ENCODE measurements around the gene SYNM. TPM values are rescaled to one million over a fixed set of nuclear protein-coding genes. Genes with fewer than 3 reads are reported as not detected.

The SYNM gene
- total RNA-seq, 1 experiment from 2014 or later = 3.3 TPM

DNA sequence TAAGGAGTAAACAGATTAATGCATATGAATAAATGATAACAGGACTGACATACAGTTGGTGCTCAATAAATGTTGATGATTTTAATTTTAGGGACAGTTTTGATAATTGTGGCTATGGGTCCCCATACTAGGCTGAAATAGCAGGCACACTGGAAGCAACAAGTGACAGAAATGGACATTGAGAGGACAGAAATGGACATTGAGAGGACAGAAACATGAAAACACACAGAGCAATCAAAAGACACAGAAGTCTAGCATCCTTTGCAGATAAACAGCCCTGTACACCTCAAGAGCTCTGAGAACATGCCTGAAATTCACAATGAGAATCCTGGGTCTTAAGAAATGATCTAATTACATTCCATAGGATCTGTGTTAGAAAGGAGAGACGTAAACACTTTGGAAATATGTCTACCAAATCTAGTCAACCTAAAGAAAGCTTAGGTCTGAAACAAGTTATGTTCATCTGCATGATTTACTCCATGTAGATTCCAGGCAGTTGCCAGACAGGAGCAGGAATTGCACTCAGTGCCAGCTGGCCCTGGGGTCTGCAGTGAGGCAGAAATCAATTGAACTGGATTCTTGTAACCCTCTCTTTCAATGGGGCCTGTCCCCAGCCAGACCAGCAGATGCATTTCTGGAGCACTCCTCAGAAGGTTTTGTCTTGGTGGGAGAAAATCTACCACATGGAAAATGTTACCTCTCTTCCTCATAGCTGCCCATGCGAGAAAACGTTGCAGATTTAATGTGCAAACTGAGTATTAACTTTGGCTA lies 60.3 kb downstream of the SYNM start:
- no peaks in the 10 kb centered on the region; a peak in 1 of 4 replicates for H3K36me3 ChIP-seq (ENCODE audit: control insufficient read depth in 1 of 2, insufficient read depth in 2 of 2, low read length in 2 of 2)
- no peak overlapping the region for H3K4me2 ChIP-seq (ENCODE audit: low read length)
- no peak overlapping the region for H3K4me3 ChIP-seq (replicated peaks in 1 of 2; ENCODE audit: low read depth in 1 of 2, low read length in 2 of 2)
- ChIA-PET RAD21 (ENCODE audit: low non-redundant PET in 1 of 2, low total read pairs in 2 of 2, uncharacterized antibody in 2 of 2, unreplicated experiment in 2 of 2) (no interaction called here), CTCF (no interaction called here), POLR2A (no interaction called here)
- H4K20me1 ChIP-seq (ENCODE audit: insufficient read depth) = no peaks in the 10 kb centered on the region
- no peaks in the 10 kb centered on the region for H3K27me3 ChIP-seq (ENCODE audit: insufficient read depth, low read length)
- H3K79me2 ChIP-seq (ENCODE audit: insufficient read depth, low read length) = no peaks in the 10 kb centered on the region
- no peaks in the 10 kb centered on the region for H3K9me2 ChIP-seq (ENCODE audit: insufficient read depth)
- ATAC-seq (no peak), DNase-seq (ENCODE audit: low read depth, low spot score) (no peak)
- H3K4me1 ChIP-seq (ENCODE audit: control insufficient read depth in 1 of 2, insufficient read depth in 2 of 2, low read length in 2 of 2) = no peaks in the 10 kb centered on the region
- H2AFZ ChIP-seq (ENCODE audit: low read depth, low read length, poor library complexity, severe bottlenecking) = no peak overlapping the region
- H3K9me3 ChIP-seq (ENCODE audit: control insufficient read depth in 1 of 2, insufficient read depth in 1 of 2, low read depth in 1 of 2, low read length in 2 of 2) = no peaks in the 10 kb centered on the region
- BruUV-seq (replicated peaks) = no TSS peak
- H3K27ac ChIP-seq (ENCODE audit: low read depth, low read length) = no peak overlapping the region
- H3K9ac ChIP-seq (ENCODE audit: low read length) = no peak overlapping the region
- intact Hi-C loops (cut with micrococcal nuclease) = no loop called here
- TF ChIP-seq SIN3A (IDR thresholded peaks at IDR 0.05; ENCODE audit: low read depth) = no peak
- no peak for TF ChIP-seq ELF1 (IDR thresholded peaks at IDR 0.05; ENCODE audit: borderline replicate concordance, low read depth)
- no peak for TF ChIP-seq ZNF274 (IDR thresholded peaks at IDR 0.05; ENCODE audit: low read depth, low read length)

DNA sequence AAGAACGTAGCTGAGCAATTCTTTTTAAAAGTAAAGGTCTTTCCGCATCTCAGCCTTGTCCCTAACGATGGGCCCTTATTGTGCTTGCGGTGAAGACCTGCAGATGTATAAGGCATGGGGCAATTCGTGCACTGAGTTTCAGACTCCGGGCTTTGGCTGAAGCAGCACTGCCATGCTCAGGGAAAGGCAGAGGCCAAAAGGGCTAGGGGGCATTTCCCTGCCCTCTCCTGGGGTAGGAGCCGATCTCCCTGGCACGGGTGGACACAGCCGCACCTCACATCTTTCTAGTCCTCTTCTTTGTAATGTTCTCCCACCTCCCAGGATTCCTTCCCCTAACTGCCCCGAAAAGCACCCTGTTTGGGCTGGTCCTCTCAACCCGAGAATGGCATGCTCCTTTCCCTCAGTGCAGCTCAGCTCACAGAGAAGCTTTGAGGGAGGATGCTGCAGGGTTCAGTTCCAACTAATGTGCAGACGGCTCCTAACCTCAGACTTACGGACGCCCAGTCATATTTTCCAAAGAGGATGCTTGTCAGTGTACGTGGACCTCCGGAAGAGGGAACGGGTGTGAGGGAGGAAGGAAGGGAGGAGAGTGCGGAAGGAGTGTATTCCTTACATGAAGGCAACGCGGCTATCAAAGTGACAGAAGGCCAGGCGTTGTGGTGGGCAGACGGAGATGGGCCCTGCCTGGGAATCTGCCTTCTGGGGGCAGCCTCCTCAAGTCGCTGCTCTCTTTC lies 61.2 kb downstream of the SYNM start:
- Histone ChIP-seq H3K79me2 (ENCODE audit: insufficient read depth, low read length) (no peaks in the 10 kb centered on the region), H3K36me3 (ENCODE audit: control insufficient read depth in 1 of 2, insufficient read depth in 2 of 2, low read length in 2 of 2) (no peaks in the 10 kb centered on the region), H4K20me1 (ENCODE audit: insufficient read depth) (no peaks in the 10 kb centered on the region), H3K27ac (ENCODE audit: low read depth, low read length) (no peak overlapping the region), H3K4me2 (ENCODE audit: low read length) (no peak overlapping the region), H3K9me3 (ENCODE audit: control insufficient read depth in 1 of 2, insufficient read depth in 1 of 2, low read depth in 1 of 2, low read length in 2 of 2) (no peaks in the 10 kb centered on the region), H3K4me3 (replicated peaks in 1 of 2; ENCODE audit: low read depth in 1 of 2, low read length in 2 of 2) (no peak overlapping the region), H2AFZ (ENCODE audit: low read depth, low read length, poor library complexity, severe bottlenecking) (no peak overlapping the region), H3K9ac (ENCODE audit: low read length) (no peak overlapping the region), H3K4me1 (ENCODE audit: control insufficient read depth in 1 of 2, insufficient read depth in 2 of 2, low read length in 2 of 2) (no peaks in the 10 kb centered on the region), H3K9me2 (ENCODE audit: insufficient read depth) (no peaks in the 10 kb centered on the region), H3K27me3 (ENCODE audit: insufficient read depth, low read length) (no peaks in the 10 kb centered on the region)
- DNase-seq (ENCODE audit: low read depth, low spot score) (no peak), ATAC-seq (no peak)
- POLR2A ChIA-PET = no interaction called here
- CTCF ChIA-PET = no interaction called here
- BruUV-seq (replicated peaks) = no TSS peak
- intact Hi-C loops (cut with micrococcal nuclease) = no loop called here
- RAD21 ChIA-PET (ENCODE audit: low non-redundant PET in 1 of 2, low total read pairs in 2 of 2, uncharacterized antibody in 2 of 2, unreplicated experiment in 2 of 2) = no interaction called here
- TF ChIP-seq SP1 (IDR thresholded peaks at IDR 0.05; ENCODE audit: low read depth) (no peak), POLR2A (IDR thresholded peaks at IDR 0.05; ENCODE audit: borderline replicate concordance, extremely low read depth, insufficient read depth, insufficient read length) (no peak), YY1 (IDR thresholded peaks at IDR 0.05; ENCODE audit: extremely low read depth, insufficient replicate concordance, low read depth, low read length) (no peak), RAD21 (IDR thresholded peaks at IDR 0.05; ENCODE audit: low read depth) (no peak), JUND (IDR thresholded peaks at IDR 0.05) (no peak), ZNF274 (IDR thresholded peaks at IDR 0.05; ENCODE audit: low read depth, low read length) (no peak), POLR2AphosphoS5 (IDR thresholded peaks at IDR 0.05; ENCODE audit: low read depth, low read length) (no peak), SIN3A (IDR thresholded peaks at IDR 0.05; ENCODE audit: low read depth) (no peak)
- TF ChIP-seq, protein P1, sequence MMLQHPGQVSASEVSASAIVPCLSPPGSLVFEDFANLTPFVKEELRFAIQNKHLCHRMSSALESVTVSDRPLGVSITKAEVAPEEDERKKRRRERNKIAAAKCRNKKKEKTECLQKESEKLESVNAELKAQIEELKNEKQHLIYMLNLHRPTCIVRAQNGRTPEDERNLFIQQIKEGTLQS (IDR thresholded peaks at IDR 0.05) = no peak
- TF ChIP-seq, protein P2, sequence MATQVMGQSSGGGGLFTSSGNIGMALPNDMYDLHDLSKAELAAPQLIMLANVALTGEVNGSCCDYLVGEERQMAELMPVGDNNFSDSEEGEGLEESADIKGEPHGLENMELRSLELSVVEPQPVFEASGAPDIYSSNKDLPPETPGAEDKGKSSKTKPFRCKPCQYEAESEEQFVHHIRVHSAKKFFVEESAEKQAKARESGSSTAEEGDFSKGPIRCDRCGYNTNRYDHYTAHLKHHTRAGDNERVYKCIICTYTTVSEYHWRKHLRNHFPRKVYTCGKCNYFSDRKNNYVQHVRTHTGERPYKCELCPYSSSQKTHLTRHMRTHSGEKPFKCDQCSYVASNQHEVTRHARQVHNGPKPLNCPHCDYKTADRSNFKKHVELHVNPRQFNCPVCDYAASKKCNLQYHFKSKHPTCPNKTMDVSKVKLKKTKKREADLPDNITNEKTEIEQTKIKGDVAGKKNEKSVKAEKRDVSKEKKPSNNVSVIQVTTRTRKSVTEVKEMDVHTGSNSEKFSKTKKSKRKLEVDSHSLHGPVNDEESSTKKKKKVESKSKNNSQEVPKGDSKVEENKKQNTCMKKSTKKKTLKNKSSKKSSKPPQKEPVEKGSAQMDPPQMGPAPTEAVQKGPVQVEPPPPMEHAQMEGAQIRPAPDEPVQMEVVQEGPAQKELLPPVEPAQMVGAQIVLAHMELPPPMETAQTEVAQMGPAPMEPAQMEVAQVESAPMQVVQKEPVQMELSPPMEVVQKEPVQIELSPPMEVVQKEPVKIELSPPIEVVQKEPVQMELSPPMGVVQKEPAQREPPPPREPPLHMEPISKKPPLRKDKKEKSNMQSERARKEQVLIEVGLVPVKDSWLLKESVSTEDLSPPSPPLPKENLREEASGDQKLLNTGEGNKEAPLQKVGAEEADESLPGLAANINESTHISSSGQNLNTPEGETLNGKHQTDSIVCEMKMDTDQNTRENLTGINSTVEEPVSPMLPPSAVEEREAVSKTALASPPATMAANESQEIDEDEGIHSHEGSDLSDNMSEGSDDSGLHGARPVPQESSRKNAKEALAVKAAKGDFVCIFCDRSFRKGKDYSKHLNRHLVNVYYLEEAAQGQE (IDR thresholded peaks at IDR 0.05; ENCODE audit: low read depth) = no peak
- TF ChIP-seq, protein P3, sequence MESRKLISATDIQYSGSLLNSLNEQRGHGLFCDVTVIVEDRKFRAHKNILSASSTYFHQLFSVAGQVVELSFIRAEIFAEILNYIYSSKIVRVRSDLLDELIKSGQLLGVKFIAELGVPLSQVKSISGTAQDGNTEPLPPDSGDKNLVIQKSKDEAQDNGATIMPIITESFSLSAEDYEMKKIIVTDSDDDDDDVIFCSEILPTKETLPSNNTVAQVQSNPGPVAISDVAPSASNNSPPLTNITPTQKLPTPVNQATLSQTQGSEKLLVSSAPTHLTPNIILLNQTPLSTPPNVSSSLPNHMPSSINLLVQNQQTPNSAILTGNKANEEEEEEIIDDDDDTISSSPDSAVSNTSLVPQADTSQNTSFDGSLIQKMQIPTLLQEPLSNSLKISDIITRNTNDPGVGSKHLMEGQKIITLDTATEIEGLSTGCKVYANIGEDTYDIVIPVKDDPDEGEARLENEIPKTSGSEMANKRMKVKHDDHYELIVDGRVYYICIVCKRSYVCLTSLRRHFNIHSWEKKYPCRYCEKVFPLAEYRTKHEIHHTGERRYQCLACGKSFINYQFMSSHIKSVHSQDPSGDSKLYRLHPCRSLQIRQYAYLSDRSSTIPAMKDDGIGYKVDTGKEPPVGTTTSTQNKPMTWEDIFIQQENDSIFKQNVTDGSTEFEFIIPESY (IDR thresholded peaks at IDR 0.05; ENCODE audit: extremely low read depth, insufficient replicate concordance, low read length) = no peak

Measured in HCT116 (cell line).